MCF 10A (cell line): ENCODE results near the gene MSI2. TPM values are rescaled to one million over a fixed set of nuclear protein-coding genes. Genes with fewer than 3 reads are reported as not detected.
A peak's percentile ranks its signal among the peaks of the same experiment; 100 is the strongest.

Experiments
- BruUV-seq: library from RNA; stranded (reverse); fragments of 400-500 nt; replicated peaks from 2 replicates; lab custom pipeline; 2021; lab: Mats Ljungman, UMichigan
- CTCF ChIA-PET: fragments of 300-600 bp; sonication (Branson Sonifier 250); formaldehyde crosslinking; extraction: SDS; loops from one replicate; lab custom pipeline; 2021; ENCODE audit warnings: antibody characterized with exemption, inconsistent platforms; lab: Yijun Ruan, JAX
- POLR2A ChIA-PET: fragments of 300-600, 350-650 bp; sonication (Branson Sonifier 250); formaldehyde crosslinking; extraction: SDS; loops from one replicate; lab custom pipeline; 2020; ENCODE audit warnings: antibody characterized with exemption, inconsistent platforms; lab: Yijun Ruan, JAX
- DNase-seq: peaks from one replicate; pipeline ENCODE4 v3.0.0-alpha.2; 2018; ENCODE audit not compliant: unreplicated experiment
- H3K27ac Mint-ChIP-seq: one replicate; pipeline ENCODE4 v1.8.0; 2022; ENCODE audit warnings: mild to moderate bottlenecking, low read depth, mixed read lengths; ENCODE audit not compliant: unreplicated experiment
- H3K27me3 Mint-ChIP-seq: one replicate; pipeline ENCODE4 v1.8.0; 2022; ENCODE audit warnings: mixed read lengths; ENCODE audit not compliant: insufficient read depth, unreplicated experiment
- H3K36me3 Mint-ChIP-seq: one replicate; pipeline ENCODE4 v1.8.0; 2022; ENCODE audit warnings: mild to moderate bottlenecking, moderate library complexity, mixed read lengths; ENCODE audit not compliant: insufficient read depth, unreplicated experiment
- H3K4me1 Mint-ChIP-seq: one replicate; pipeline ENCODE4 v1.8.0; 2022; ENCODE audit warnings: mixed read lengths; ENCODE audit not compliant: insufficient read depth, unreplicated experiment
- H3K4me3 Mint-ChIP-seq: one replicate; pipeline ENCODE4 v1.8.0; 2022; ENCODE audit warnings: mild to moderate bottlenecking, moderate library complexity, mixed read lengths; ENCODE audit not compliant: unreplicated experiment
- H3K9me3 Mint-ChIP-seq: one replicate; pipeline ENCODE4 v1.8.0; 2022; ENCODE audit warnings: mixed read lengths; ENCODE audit not compliant: unreplicated experiment
- CTCF ChIP-seq: fragments of 200-600 bp; IDR thresholded peaks from one replicate; pipeline ENCODE4 v1.8.0; 2022; ENCODE audit warnings: antibody characterized with exemption, mild to moderate bottlenecking; ENCODE audit not compliant: unreplicated experiment
- intact Hi-C: fragments of 100-400 bp; cut with micrococcal nuclease; formaldehyde crosslinking; loops from 2 replicates; pipeline ENCODE4 v1.14.1; 2022
- total RNA-seq: library from RNA; stranded (reverse); gene quantifications from 2 replicates; pipeline ENCODE4 v1.2.3, GENCODE V29; 2022

The MSI2 gene
- total RNA-seq, 1 experiment from 2014 or later = 60.6 TPM

- BruUV-seq = no TSS peak
- H3K9me3 Mint-ChIP-seq = no peaks in the 10 kb centered on the region
- no peaks in the 10 kb centered on the region for H3K4me1 Mint-ChIP-seq
- no peak overlapping the region for H3K27ac Mint-ChIP-seq
- H3K4me3 Mint-ChIP-seq = no peak overlapping the region
- intact Hi-C loops = no loop called here
- no peak for TF ChIP-seq CTCF
- peaks cover 54% of the 10 kb centered on the region for H3K36me3 Mint-ChIP-seq
- ChIA-PET POLR2A (interaction anchor here (0.6 kb wide), 1 partner anchor 102 kb away, joined by 3 read pairs; no protein-coding TSS in a partner anchor), CTCF (interaction anchor here (1.3 kb wide), 1 partner anchor 157 kb away, joined by 4 read pairs; no protein-coding TSS in a partner anchor)
- no peaks in the 10 kb centered on the region for H3K27me3 Mint-ChIP-seq
- no peak for DNase-seq
Measured at GRCh38 chr17:57400648-57401047, 144.3 kb downstream of the MSI2 start.

- ChIA-PET POLR2A (no interaction called here), CTCF (interaction anchor here (0.6 kb wide), 3 partner anchors 159 to 1872 kb away, joined by 3 read pairs; no protein-coding TSS in a partner anchor)
- Mint-ChIP-seq H3K27me3 (no peaks in the 10 kb centered on the region), H3K9me3 (no peaks in the 10 kb centered on the region), H3K36me3 (peaks cover 48% of the 10 kb centered on the region), H3K4me3 (no peak overlapping the region), H3K27ac (no peak overlapping the region), H3K4me1 (peaks cover 2% of the 10 kb centered on the region)
- TF ChIP-seq CTCF = no peak
- BruUV-seq = no TSS peak
- intact Hi-C loops = no loop called here
- DNase-seq = peak; percentile 14
Measured at GRCh38 chr17:57401556-57402488, 145.5 kb downstream of the MSI2 start.

DNA sequence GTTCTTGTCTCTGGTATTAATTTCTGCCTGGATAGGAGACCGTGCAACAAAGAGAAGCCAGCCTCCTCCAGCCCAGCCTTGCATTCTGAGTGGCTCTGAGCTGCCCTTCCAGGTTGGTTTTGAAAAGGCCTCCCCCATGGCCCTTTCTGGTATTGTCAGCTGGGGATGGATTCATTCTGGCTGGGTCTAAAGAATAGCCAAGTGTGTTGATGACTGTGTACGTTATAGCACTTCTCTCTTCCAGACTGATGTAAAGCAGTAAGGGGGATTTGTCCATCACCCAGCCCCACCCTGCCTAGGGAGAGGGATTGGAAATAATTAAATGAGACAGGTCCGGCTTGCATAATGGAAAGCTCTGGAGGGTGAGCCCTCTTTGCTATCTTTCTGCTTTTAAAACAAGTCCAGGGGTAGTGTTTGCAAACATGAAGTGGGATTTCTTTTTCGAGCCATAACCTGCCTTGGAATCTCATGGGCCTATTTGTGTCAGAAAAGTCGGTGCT lies 146.4 kb downstream of the MSI2 start:
- peaks cover 47% of the 10 kb centered on the region for H3K36me3 Mint-ChIP-seq
- no peaks in the 10 kb centered on the region for H3K9me3 Mint-ChIP-seq
- H3K27ac Mint-ChIP-seq = no peak overlapping the region
- intact Hi-C loops = no loop called here
- ChIA-PET POLR2A (interaction anchor here (0.6 kb wide), 1 partner anchor 8 kb away, joined by 3 read pairs; no protein-coding TSS in a partner anchor), CTCF (interaction anchor here (0.6 kb wide), 3 partner anchors 10 to 1871 kb away, joined by 3 read pairs; no protein-coding TSS in a partner anchor)
- TF ChIP-seq CTCF = no peak
- no peak for DNase-seq
- H3K4me1 Mint-ChIP-seq = peaks cover 7% of the 10 kb centered on the region
- no peak overlapping the region for H3K4me3 Mint-ChIP-seq
- H3K27me3 Mint-ChIP-seq = no peaks in the 10 kb centered on the region
- BruUV-seq = no TSS peak

GRCh38 chr17:57403236-57403635 lies 146.9 kb downstream of the MSI2 start:
- no TSS peak for BruUV-seq
- Mint-ChIP-seq H3K27me3 (no peaks in the 10 kb centered on the region), H3K9me3 (no peaks in the 10 kb centered on the region), H3K36me3 (peaks cover 44% of the 10 kb centered on the region), H3K4me1 (peaks cover 7% of the 10 kb centered on the region), H3K27ac (no peak overlapping the region), H3K4me3 (no peak overlapping the region)
- DNase-seq = no peak
- ChIA-PET POLR2A (interaction anchor here (0.6 kb wide), 1 partner anchor 9 kb away, joined by 3 read pairs; no protein-coding TSS in a partner anchor), CTCF (interaction anchor here (0.6 to 0.7 kb wide), 2 partner anchors 11 to 19 kb away, joined by 3 to 4 read pairs; no protein-coding TSS in a partner anchor)
- intact Hi-C loops = no loop called here
- TF ChIP-seq CTCF = no peak
